ENCODE measurements around the gene GOLGA3. TPM values are rescaled to one million over a fixed set of nuclear protein-coding genes. Genes with fewer than 3 reads are reported as not detected.

GOLGA3 gene
- total and polyA plus RNA-seq, 2 experiments from 2014 or later, result 10.3 to 57.8 TPM

DNA sequence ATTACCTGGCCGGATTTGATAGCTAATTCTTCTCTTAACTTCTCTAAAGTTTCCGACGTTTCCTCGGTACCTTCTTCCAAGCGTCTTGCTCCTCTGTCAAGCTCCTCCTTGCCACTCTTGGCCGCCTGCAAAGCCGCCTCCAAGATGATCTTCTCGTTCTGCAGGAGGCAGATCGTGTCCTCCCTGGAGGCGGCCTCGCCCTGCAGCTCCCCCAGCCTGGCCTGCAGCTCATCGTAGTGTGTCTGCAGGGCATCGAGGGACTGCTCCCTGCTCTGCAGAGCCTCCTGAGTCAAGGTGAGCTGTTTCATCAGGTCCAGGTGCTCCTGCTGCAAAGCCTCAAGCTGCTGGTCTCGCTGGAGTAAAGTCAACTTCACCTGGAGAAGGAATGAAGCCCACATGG lies 32.8 kb downstream of the GOLGA3 start:
- Histone ChIP-seq H3F3A (replicated peaks; ENCODE audit: low read depth) (no peaks in the 10 kb centered on the region), H3K27ac (ENCODE audit: low read depth) (no peak overlapping the region), H3K27me3 (ENCODE audit: insufficient read depth) (no peaks in the 10 kb centered on the region), H4K20me1 (replicated peaks; ENCODE audit: insufficient read depth) (peaks cover 2% of the 10 kb centered on the region), H3K4me3 (no peak overlapping the region), H2AFZ (no peak overlapping the region), H3K4me1 (ENCODE audit: insufficient read depth) (no peaks in the 10 kb centered on the region), H3K4me2 (no peak overlapping the region), H3K79me2 (replicated peaks; ENCODE audit: insufficient read depth) (no peaks in the 10 kb centered on the region), H3K36me3 (ENCODE audit: insufficient read depth) (0 out of 2 replicates have a peak, but pooled peaks cover 5% of the 10 kb centered on the region), H3K9me2 (ENCODE audit: insufficient read depth) (no peaks in the 10 kb centered on the region)
- peaks cover 63% of the 10 kb centered on the region for H3K36me3 Mint-ChIP-seq (ENCODE audit: low read depth)
- peaks cover 6% of the 10 kb centered on the region for H3K27me3 Mint-ChIP-seq (ENCODE audit: insufficient read depth, low read depth, poor library complexity)
- DNase-seq (ENCODE audit: low spot score) (no peak), ATAC-seq (no peak)
- no peak for TF ChIP-seq STAT1 (IDR thresholded peaks at IDR 0.05; ENCODE audit: unreplicated experiment)
- TF ChIP-seq ZNF114 (CRISPR knock-in tag; IDR thresholded peaks at IDR 0.05), result no peak
- no peak for TF ChIP-seq EZH2 (IDR thresholded peaks at IDR 0.05; ENCODE audit: low read depth, unreplicated experiment)
- TF ChIP-seq, protein P1, sequence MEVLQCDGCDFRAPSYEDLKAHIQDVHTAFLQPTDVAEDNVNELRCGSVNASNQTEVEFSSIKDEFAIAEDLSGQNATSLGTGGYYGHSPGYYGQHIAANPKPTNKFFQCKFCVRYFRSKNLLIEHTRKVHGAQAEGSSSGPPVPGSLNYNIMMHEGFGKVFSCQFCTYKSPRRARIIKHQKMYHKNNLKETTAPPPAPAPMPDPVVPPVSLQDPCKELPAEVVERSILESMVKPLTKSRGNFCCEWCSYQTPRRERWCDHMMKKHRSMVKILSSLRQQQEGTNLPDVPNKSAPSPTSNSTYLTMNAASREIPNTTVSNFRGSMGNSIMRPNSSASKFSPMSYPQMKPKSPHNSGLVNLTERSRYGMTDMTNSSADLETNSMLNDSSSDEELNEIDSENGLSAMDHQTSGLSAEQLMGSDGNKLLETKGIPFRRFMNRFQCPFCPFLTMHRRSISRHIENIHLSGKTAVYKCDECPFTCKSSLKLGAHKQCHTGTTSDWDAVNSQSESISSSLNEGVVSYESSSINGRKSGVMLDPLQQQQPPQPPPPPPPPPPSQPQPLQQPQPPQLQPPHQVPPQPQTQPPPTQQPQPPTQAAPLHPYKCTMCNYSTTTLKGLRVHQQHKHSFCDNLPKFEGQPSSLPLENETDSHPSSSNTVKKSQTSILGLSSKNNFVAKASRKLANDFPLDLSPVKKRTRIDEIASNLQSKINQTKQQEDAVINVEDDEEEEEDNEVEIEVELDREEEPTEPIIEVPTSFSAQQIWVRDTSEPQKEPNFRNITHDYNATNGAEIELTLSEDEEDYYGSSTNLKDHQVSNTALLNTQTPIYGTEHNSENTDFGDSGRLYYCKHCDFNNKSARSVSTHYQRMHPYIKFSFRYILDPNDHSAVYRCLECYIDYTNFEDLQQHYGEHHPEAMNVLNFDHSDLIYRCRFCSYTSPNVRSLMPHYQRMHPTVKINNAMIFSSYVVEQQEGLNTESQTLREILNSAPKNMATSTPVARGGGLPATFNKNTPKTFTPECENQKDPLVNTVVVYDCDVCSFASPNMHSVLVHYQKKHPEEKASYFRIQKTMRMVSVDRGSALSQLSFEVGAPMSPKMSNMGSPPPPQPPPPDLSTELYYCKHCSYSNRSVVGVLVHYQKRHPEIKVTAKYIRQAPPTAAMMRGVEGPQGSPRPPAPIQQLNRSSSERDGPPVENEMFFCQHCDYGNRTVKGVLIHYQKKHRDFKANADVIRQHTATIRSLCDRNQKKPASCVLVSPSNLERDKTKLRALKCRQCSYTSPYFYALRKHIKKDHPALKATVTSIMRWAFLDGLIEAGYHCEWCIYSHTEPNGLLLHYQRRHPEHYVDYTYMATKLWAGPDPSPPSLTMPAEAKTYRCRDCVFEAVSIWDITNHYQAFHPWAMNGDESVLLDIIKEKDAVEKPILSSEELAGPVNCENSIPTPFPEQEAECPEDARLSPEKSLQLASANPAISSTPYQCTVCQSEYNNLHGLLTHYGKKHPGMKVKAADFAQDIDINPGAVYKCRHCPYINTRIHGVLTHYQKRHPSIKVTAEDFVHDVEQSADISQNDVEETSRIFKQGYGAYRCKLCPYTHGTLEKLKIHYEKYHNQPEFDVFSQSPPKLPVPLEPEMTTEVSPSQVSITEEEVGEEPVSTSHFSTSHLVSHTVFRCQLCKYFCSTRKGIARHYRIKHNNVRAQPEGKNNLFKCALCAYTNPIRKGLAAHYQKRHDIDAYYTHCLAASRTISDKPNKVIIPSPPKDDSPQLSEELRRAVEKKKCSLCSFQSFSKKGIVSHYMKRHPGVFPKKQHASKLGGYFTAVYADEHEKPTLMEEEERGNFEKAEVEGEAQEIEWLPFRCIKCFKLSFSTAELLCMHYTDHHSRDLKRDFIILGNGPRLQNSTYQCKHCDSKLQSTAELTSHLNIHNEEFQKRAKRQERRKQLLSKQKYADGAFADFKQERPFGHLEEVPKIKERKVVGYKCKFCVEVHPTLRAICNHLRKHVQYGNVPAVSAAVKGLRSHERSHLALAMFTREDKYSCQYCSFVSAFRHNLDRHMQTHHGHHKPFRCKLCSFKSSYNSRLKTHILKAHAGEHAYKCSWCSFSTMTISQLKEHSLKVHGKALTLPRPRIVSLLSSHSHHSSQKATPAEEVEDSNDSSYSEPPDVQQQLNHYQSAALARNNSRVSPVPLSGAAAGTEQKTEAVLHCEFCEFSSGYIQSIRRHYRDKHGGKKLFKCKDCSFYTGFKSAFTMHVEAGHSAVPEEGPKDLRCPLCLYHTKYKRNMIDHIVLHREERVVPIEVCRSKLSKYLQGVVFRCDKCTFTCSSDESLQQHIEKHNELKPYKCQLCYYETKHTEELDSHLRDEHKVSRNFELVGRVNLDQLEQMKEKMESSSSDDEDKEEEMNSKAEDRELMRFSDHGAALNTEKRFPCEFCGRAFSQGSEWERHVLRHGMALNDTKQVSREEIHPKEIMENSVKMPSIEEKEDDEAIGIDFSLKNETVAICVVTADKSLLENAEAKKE (CRISPR knock-in tag; IDR thresholded peaks at IDR 0.05), result no peak
- TF ChIP-seq, protein P2, sequence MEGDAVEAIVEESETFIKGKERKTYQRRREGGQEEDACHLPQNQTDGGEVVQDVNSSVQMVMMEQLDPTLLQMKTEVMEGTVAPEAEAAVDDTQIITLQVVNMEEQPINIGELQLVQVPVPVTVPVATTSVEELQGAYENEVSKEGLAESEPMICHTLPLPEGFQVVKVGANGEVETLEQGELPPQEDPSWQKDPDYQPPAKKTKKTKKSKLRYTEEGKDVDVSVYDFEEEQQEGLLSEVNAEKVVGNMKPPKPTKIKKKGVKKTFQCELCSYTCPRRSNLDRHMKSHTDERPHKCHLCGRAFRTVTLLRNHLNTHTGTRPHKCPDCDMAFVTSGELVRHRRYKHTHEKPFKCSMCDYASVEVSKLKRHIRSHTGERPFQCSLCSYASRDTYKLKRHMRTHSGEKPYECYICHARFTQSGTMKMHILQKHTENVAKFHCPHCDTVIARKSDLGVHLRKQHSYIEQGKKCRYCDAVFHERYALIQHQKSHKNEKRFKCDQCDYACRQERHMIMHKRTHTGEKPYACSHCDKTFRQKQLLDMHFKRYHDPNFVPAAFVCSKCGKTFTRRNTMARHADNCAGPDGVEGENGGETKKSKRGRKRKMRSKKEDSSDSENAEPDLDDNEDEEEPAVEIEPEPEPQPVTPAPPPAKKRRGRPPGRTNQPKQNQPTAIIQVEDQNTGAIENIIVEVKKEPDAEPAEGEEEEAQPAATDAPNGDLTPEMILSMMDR (conservative IDR thresholded peaks at IDR 0.05; ENCODE audit: low read depth in 2 of 2), result no peak
- no peak for TF ChIP-seq CREB1 (CRISPR knock-in tag; IDR thresholded peaks at IDR 0.05; ENCODE audit: low read depth)
- TF ChIP-seq ZNF331 (CRISPR knock-in tag; IDR thresholded peaks at IDR 0.05; ENCODE audit: low read depth), result no peak
- TF ChIP-seq, protein P3, sequence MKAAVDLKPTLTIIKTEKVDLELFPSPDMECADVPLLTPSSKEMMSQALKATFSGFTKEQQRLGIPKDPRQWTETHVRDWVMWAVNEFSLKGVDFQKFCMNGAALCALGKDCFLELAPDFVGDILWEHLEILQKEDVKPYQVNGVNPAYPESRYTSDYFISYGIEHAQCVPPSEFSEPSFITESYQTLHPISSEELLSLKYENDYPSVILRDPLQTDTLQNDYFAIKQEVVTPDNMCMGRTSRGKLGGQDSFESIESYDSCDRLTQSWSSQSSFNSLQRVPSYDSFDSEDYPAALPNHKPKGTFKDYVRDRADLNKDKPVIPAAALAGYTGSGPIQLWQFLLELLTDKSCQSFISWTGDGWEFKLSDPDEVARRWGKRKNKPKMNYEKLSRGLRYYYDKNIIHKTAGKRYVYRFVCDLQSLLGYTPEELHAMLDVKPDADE (IDR thresholded peaks at IDR 0.05), result no peak
- TF ChIP-seq, protein P4, sequence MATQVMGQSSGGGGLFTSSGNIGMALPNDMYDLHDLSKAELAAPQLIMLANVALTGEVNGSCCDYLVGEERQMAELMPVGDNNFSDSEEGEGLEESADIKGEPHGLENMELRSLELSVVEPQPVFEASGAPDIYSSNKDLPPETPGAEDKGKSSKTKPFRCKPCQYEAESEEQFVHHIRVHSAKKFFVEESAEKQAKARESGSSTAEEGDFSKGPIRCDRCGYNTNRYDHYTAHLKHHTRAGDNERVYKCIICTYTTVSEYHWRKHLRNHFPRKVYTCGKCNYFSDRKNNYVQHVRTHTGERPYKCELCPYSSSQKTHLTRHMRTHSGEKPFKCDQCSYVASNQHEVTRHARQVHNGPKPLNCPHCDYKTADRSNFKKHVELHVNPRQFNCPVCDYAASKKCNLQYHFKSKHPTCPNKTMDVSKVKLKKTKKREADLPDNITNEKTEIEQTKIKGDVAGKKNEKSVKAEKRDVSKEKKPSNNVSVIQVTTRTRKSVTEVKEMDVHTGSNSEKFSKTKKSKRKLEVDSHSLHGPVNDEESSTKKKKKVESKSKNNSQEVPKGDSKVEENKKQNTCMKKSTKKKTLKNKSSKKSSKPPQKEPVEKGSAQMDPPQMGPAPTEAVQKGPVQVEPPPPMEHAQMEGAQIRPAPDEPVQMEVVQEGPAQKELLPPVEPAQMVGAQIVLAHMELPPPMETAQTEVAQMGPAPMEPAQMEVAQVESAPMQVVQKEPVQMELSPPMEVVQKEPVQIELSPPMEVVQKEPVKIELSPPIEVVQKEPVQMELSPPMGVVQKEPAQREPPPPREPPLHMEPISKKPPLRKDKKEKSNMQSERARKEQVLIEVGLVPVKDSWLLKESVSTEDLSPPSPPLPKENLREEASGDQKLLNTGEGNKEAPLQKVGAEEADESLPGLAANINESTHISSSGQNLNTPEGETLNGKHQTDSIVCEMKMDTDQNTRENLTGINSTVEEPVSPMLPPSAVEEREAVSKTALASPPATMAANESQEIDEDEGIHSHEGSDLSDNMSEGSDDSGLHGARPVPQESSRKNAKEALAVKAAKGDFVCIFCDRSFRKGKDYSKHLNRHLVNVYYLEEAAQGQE (IDR thresholded peaks at IDR 0.05; ENCODE audit: unreplicated experiment), result no peak
- TF ChIP-seq NANOG (IDR thresholded peaks at IDR 0.05; ENCODE audit: borderline replicate concordance), result no peak
- no peak for TF ChIP-seq JUNB (IDR thresholded peaks at IDR 0.05; ENCODE audit: unreplicated experiment)
- no peak for TF ChIP-seq EZH2phosphoT487 (IDR thresholded peaks at IDR 0.05; ENCODE audit: unreplicated experiment)
- no peak for TF ChIP-seq POLR2AphosphoS5 (IDR thresholded peaks at IDR 0.05; ENCODE audit: low read depth)
- H3K4me1 Mint-ChIP-seq, result no peaks in the 10 kb centered on the region
- no peak overlapping the region for H3K4me3 Mint-ChIP-seq
- H3K9me3 Mint-ChIP-seq, result 0 out of 3 replicates have a peak, but pooled peaks cover 3% of the 10 kb centered on the region
- H3K27ac Mint-ChIP-seq, result no peak overlapping the region

All from GM23338 (cell line).